ENCODE data around the gene PDGFC.

The PDGFC gene

GRCh38 chr4:156778606-156779005 lies 193.0 kb downstream of the PDGFC start:
- no peak for DNase-seq

- no peak for DNase-seq
These were observed 193.5 kb downstream of the PDGFC start for GRCh38 chr4:156778093-156778492.

GRCh38 chr4:156775813-156776212 lies 195.8 kb downstream of the PDGFC start:
- no peak for DNase-seq

- no peak for DNase-seq
These were observed 197.2 kb downstream of the PDGFC start for GRCh38 chr4:156774422-156774821.

- DNase-seq = no peak
These were observed 197.8 kb downstream of the PDGFC start for GRCh38 chr4:156773648-156774357.

GRCh38 chr4:156771171-156771837 lies 200.3 kb downstream of the PDGFC start:
- DNase-seq = peak; percentile 5

GRCh38 chr4:156770140-156770539 lies 201.5 kb downstream of the PDGFC start:
- DNase-seq = no peak

GRCh38 chr4:156767911-156768415 lies 203.6 kb downstream of the PDGFC start:
- DNase-seq = no peak

- DNase-seq = no peak
These were observed 204.8 kb downstream of the PDGFC start for GRCh38 chr4:156766846-156767245.

- DNase-seq = no peak
These were observed 206.3 kb downstream of the PDGFC start for GRCh38 chr4:156765277-156765676.

- no peak for DNase-seq
These were observed 206.8 kb downstream of the PDGFC start for GRCh38 chr4:156764846-156765245.

- DNase-seq = no peak
These were observed 207.5 kb downstream of the PDGFC start for GRCh38 chr4:156764145-156764544.

GRCh38 chr4:156763511-156763910 lies 208.1 kb downstream of the PDGFC start:
- no peak for DNase-seq

GRCh38 chr4:156762851-156763250 lies 208.7 kb downstream of the PDGFC start:
- no peak for DNase-seq

- DNase-seq = no peak
These were observed 215.5 kb downstream of the PDGFC start for GRCh38 chr4:156756118-156756517.

GRCh38 chr4:156754832-156755570 lies 216.6 kb downstream of the PDGFC start:
- DNase-seq = no peak

GRCh38 chr4:156751486-156751885 lies 220.1 kb downstream of the PDGFC start:
- no peak for DNase-seq

GRCh38 chr4:156749426-156750403 lies 221.9 kb downstream of the PDGFC start:
- DNase-seq = no peak

GRCh38 chr4:156746111-156746510 lies 225.5 kb downstream of the PDGFC start:
- no peak for DNase-seq

- no peak for DNase-seq
These were observed 232.8 kb downstream of the PDGFC start for GRCh38 chr4:156738766-156739165.

- DNase-seq = no peak
These were observed 236.4 kb downstream of the PDGFC start for GRCh38 chr4:156734965-156735895.
